ENCODE results near the gene USP36. TPM values are rescaled to one million over a fixed set of nuclear protein-coding genes. Genes with fewer than 3 reads are reported as not detected.

Gene USP36
- polyA plus RNA-seq, 3 donors: 4.4 to 30.0 (median 6.1) TPM

- no peak for TF ChIP-seq CTCF (IDR thresholded peaks at IDR 0.05)
- no peak overlapping the region for H3K27ac ChIP-seq (ENCODE audit: low read depth in 1 of 2, low read length in 2 of 2)
- WGBS (ENCODE audit: insufficient coverage): 100% methylated on average over 2 of the region's 3 CpGs
Measured at GRCh38 chr17:78763561-78763960, 77.1 kb downstream of the USP36 start.

GRCh38 chr17:78761789-78762406 lies 78.7 kb downstream of the USP36 start:
- peaks cover 96% of the 10 kb centered on the region for H4K20me1 ChIP-seq (ENCODE audit: insufficient read depth, low read length)
- H3K9ac ChIP-seq (ENCODE audit: insufficient read depth, low read length, poor library complexity, severe bottlenecking): no peak overlapping the region
- H3K27me3 ChIP-seq (ENCODE audit: control insufficient read depth in 2 of 2, insufficient read depth in 2 of 2, low read length in 2 of 2): no peaks in the 10 kb centered on the region
- H3K4me3 ChIP-seq (replicated peaks in 1 of 3; ENCODE audit: low read depth in 2 of 3, low read length in 3 of 3): no peak overlapping the region
- H3K27ac ChIP-seq (ENCODE audit: low read depth in 1 of 2, low read length in 2 of 2): peak overlapping the region in 1 of 2 donors; percentile 8
- Mint-ChIP-seq H3K4me3 (no peak overlapping the region), H3K9me3 (peaks cover 0 to 5% (median 0%) of the 10 kb centered on the region in 7 donors), H3K4me1 (peaks cover 74% of the 10 kb centered on the region), H3K27me3 (ENCODE audit: low read depth in 3 of 3) (no peaks in the 10 kb centered on the region), H3K36me3 (peaks cover 7 to 12% of the 10 kb centered on the region in 2 donors), H3K27ac (peak overlapping the region in 6 of 7 donors; percentile 53 to 87 (median 76))
- H3K4me1 ChIP-seq (ENCODE audit: control insufficient read depth in 1 of 2, insufficient read depth in 2 of 2, low read length in 2 of 2): peaks cover 56 to 79% of the 10 kb centered on the region in 2 donors
- peaks cover 98% of the 10 kb centered on the region for H3K79me2 ChIP-seq (ENCODE audit: insufficient read depth, low read length)
- WGBS (ENCODE audit: insufficient coverage): 100% methylated on average over 1 of the region's 5 CpGs
- no peak for DNase-seq
- H3K36me3 ChIP-seq (replicated peaks in 1 of 2; ENCODE audit: control insufficient read depth in 1 of 2, insufficient read depth in 2 of 2, low read length in 2 of 2): no peaks in the 10 kb centered on the region
- no peak overlapping the region for H3K4me2 ChIP-seq (replicated peaks; ENCODE audit: extremely low read depth, low read length, poor library complexity, severe bottlenecking)
- no peak for TF ChIP-seq CTCF (IDR thresholded peaks at IDR 0.05)
- no peaks in the 10 kb centered on the region for H3K9me3 ChIP-seq (replicated peaks in 1 of 2; ENCODE audit: control insufficient read depth in 1 of 2, insufficient read depth in 1 of 2, low read length in 2 of 2)
- intact Hi-C loops (cut with micrococcal nuclease): no loop called here
- no peak overlapping the region for H2AFZ ChIP-seq (ENCODE audit: insufficient read depth, low read depth, low read length, poor library complexity, severe bottlenecking)

More at GRCh38 chr17:78763561-78763960, 77.1 kb downstream of the USP36 start:
- no peak overlapping the region for H2AFZ ChIP-seq (ENCODE audit: insufficient read depth, low read depth, low read length, poor library complexity, severe bottlenecking)
- H3K79me2 ChIP-seq (ENCODE audit: insufficient read depth, low read length): peaks cover 98% of the 10 kb centered on the region
- no peaks in the 10 kb centered on the region for H3K27me3 Mint-ChIP-seq (ENCODE audit: low read depth in 3 of 3)
- H3K4me3 Mint-ChIP-seq: no peak overlapping the region
- intact Hi-C loops (cut with micrococcal nuclease): no loop called here
- H4K20me1 ChIP-seq (ENCODE audit: insufficient read depth, low read length): peaks cover 96% of the 10 kb centered on the region
- H3K36me3 ChIP-seq (replicated peaks in 1 of 2; ENCODE audit: control insufficient read depth in 1 of 2, insufficient read depth in 2 of 2, low read length in 2 of 2): no peaks in the 10 kb centered on the region
- no peak overlapping the region for H3K4me2 ChIP-seq (replicated peaks; ENCODE audit: extremely low read depth, low read length, poor library complexity, severe bottlenecking)
- H3K9ac ChIP-seq (ENCODE audit: insufficient read depth, low read length, poor library complexity, severe bottlenecking): no peak overlapping the region
- H3K4me3 ChIP-seq (replicated peaks in 1 of 3; ENCODE audit: low read depth in 2 of 3, low read length in 3 of 3): no peak overlapping the region
- H3K4me1 ChIP-seq (ENCODE audit: control insufficient read depth in 1 of 2, insufficient read depth in 2 of 2, low read length in 2 of 2): peaks cover 58 to 79% of the 10 kb centered on the region in 2 donors
- no peak for DNase-seq
- peak overlapping the region in 1 of 7 donors; percentile 8 for H3K27ac Mint-ChIP-seq
- H3K27me3 ChIP-seq (ENCODE audit: control insufficient read depth in 2 of 2, insufficient read depth in 2 of 2, low read length in 2 of 2): no peaks in the 10 kb centered on the region
- no peaks in the 10 kb centered on the region for H3K9me3 ChIP-seq (replicated peaks in 1 of 2; ENCODE audit: control insufficient read depth in 1 of 2, insufficient read depth in 1 of 2, low read length in 2 of 2)
- H3K4me1 Mint-ChIP-seq: peaks cover 57% of the 10 kb centered on the region
- H3K9me3 Mint-ChIP-seq: peaks cover 0 to 5% (median 0%) of the 10 kb centered on the region in 7 donors
- peaks cover 4 to 10% of the 10 kb centered on the region in 2 donors for H3K36me3 Mint-ChIP-seq

Data from CD14-positive monocyte (primary cell).